NCI-H82 (cell line): ENCODE data around the gene TMEM18.
A peak's percentile ranks its signal among the peaks of the same experiment; 100 is the strongest.
"Not testable (repeated sequence)": the region's sequence is repeated elsewhere in the genome, so short reads cannot be mapped to it uniquely, and the experiment has no call there.

ENCODE experiments used
- DNase-seq: peaks from one replicate; lab custom pipeline; 2025; lab: John Stamatoyannopoulos, UW

TMEM18 gene

DNA sequence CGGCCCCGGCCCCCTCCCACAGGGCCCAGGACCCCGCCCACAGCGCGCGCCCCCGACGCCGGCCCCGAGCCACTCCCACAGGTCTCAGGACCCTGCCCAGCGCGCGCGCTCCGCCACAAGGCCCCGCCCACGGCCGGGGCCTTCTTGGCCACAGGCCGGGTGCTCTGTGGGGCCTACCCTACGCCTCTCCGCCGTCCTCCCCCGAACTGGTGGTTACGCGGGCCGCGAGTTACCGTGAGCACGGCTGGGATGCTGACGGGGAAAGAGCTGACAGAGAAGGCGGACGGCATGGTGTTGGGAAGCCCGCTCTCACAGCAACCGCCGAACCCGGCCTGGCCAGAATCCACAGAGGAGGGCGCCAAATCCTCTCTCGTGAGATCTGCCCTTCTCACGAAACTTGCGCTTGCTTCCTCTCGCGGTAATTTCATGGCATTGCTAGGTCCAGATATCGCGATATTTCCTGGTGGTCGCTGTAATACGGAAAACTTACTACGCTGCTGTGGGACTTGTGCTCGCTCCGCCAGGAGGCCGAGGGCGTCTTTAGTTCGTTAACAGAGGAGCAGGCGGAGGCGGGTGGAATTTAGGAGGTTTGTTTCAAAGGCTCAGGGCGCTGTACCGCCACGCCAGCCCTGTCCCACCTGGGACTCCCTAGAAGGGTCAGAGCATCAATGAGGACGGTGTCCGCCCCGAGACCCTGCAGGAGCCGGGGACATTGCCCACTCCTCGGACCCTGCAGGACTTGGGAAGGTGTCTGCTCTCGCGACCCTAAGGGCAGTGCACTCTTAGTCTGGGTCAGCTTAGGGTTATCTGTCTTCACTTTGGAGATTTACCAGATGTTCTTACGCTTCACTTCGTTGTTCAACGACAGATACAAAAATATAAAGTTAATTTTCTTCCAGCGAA lies at the start of gene TMEM18:
Gene TMEM18, minus strand, starts transcription at position 351 of the 903 bp plus-strand sequence. Its CDS starts 61 bp downstream, at position 290.
- peak; percentile 99 for DNase-seq

DNA sequence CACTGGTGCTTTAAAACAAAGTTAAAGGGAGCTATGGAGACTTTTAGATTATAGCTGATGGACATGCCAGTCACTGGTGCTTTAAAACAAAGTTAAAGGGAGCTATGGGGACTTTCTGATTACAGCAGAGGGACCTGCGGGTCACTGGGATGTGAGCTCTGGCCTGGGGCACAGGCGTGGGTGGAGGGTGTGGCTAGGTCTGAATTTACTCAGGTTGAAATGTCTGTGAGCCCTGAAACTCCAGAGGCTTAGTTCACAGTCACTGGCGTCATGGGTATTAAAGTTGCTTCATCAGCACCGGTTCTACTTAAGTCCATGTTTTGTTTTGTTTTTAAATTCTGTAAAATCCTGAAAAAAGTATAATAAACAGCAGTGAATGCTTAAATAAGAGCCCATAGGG lies 49.0 kb upstream of the TMEM18 start:
- no peak for DNase-seq

DNA sequence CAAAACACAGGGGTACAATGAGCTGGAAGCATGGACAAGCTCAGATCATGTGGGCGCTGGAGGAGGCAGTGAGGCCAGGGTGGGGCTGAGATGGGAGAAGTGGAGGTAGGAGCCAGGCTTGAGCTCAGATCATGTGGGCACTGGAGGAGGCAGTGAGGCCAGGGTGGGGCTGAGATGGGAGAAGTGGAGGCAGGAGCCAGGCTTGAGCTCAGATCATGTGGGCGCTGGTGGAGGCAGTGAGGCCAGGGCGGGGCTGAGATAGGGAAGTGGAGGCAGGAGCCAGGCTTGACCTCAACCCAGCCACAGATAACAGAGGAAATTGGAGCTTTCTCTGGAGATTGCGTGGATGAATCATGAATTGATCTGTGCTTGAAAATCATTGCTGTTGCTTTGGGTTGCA lies 48.3 kb upstream of the TMEM18 start:
- DNase-seq: no peak

DNA sequence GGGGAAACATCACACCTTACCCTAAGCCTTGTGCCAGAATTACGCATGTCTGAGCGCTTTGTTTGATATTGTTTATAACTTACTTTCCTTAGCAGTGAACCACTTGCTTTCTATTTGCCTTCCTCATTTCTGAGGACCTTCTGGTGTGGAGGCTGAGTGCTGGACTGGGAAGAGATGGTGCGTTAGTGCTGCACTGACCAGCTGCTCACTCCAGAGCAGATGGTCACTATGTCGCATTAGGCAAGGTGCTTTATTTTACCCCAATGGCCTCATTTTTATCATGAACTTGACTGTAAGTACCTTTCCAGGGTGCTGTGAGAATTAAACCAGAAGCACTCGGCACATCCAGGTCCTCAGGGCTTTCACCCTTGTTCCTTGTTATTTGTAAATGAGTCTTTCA lies 46.6 kb upstream of the TMEM18 start:
- DNase-seq: no peak

DNA sequence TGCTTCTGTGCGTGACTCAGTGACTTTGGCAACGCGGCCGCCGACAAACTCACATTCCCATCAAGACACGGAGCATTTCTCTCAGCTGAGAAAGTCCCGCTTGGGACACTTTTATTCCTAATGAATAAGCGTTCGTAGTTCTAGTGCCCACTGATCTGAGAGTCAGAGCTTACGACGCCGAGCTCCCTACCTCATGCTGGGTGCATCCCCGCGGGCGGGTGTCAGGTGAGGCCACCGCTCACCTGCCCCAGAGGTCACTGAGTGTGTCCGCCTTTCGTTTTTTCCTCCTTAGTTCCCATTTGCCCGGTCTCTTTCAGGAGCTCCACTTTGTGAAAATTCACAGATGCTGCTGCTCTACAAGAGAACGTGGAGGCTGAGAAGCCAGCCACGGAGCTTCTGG lies 43.6 kb upstream of the TMEM18 start:
- DNase-seq: no peak

DNA sequence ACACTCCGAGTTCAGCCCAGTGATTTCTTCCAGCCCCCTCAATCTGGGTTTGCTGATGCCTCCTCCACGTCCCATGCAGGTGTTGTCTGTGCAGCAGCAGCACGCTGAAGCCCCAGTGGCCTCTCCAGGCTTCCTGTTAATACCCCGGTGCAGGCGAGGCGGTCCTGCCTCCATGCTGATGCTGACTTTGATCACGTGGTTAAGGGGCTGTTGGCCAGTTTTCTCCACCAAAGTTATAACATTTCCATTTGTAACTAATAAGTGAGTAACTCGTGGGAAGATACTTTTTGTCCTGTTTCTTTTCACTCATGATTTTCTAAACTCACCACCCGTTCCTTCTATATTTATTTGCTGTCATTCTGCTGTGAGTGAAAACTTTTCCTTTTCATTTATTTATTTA lies 42.5 kb upstream of the TMEM18 start:
- no peak for DNase-seq

DNA sequence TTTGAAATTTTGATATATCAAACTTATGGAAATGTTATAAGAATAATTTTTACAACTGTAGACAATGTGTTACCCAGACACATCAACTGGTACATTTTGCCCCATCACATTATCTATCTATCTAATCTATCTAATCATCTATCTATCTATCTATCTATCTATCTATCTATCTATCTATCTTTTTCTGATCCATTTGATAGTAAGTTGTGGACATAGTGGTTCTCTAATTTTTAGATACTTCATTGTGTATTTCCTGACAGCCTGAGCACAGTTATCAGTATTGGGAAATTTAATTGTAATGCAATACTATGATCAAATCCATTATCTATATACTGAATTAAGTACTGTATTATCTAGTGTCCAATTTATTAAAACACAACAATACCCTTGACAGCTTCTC lies 42.0 kb upstream of the TMEM18 start:
- no peak for DNase-seq

DNA sequence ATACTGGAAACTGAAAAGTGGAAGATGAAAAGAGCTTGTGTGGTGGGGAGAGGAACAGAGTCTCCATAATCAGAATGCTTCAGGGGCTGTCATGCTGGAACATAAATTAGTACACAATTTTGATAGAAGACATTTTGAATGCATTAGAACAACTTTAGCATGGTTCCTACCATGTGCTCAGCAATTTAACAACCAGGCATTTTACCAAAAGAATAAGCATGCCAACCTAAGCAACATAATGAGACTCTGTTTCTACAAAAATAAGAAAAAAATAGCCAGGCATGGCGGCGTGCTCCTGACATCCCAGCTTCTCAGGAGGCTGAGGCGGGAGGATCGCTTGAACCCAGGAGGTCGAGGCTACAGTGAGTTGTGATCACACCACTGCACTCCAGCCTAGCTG lies 40.5 kb upstream of the TMEM18 start:
- DNase-seq: no peak

DNA sequence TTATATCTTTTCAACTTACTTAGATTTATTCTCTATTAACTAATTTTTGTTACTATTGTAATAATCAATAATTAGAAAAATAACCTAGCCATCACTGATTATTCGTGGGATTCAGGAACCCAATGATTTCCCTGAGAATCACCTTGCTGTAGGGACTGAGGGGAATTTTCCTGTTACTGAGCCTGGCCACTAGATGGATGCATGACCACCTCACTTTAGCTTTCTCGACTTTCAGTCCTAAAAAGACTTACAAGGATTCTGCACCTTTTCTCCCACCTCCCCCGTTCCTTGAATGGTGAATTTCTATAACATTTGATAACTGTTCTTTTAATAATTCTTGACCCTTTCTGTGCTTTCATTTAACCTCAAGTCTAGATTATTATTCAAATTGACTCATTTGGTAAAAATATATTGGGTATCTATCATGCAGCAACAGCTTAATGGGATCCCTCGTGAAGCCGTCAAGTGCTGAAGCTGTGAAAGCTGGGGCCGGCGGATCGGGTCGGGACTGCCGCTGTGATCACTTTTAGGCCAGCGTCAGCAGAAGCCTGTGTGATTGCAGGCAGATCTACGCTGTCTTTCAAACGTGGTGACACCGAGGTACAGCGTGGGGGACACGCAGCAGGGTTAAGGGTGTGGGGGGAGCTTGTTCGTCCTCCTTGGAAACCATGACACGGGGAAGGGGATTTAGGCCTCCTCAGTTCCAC lies 38.8 kb upstream of the TMEM18 start:
- no peak for DNase-seq

DNA sequence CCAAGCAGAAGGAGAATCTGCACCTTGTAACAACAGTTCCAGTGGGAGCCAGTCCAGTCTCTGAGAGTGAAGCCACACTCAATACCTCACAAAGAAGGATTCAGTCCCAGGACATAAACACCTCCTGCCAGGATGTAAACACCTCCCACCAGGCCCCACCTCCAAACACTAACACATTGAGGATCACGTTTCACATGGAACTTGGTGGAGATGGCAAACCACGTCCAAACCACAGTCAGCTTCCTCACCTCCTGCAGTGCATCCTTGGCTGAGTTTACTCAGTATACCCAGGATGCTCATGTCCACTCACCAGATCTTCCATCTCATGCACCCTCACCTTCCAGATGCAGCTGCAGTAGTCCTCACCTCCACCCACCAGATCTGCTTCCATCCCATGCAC lies 37.8 kb upstream of the TMEM18 start:
- DNase-seq: no peak

DNA sequence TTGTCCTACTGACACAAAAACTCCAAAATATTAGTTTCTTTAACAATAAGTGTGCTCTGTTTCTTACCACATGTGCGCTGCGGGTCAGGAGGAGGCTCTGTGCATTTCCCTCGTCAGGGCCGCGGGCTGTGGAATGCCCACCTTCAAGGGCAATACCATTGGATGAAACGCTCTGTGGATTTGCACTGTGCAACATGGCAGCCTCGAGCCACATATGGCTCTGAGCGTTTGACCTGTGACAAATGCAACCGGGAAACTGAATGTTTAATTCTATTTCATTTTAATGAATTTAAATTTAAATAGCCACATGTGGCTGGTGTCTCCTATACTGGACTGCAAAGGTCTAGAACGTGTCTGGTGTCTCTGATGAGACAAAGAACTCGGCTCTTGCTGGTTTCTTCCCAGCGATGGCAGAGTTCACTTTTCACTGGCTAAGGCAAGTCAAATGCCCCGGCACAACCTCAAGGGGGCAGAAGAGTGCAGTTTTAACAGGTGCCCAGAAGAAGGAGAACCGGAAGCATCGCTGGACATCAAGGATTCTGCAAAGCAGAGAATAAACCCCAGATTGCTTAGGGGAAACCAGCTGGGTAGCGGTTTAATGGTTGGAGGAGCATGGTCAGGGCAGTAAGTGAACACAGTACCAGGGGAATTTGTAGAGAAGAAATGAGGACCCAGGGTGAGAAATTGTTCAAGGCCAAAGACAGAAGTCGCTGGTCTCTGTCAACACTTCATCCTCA lies 37.0 kb upstream of the TMEM18 start:
- DNase-seq: peak; percentile 65

DNA sequence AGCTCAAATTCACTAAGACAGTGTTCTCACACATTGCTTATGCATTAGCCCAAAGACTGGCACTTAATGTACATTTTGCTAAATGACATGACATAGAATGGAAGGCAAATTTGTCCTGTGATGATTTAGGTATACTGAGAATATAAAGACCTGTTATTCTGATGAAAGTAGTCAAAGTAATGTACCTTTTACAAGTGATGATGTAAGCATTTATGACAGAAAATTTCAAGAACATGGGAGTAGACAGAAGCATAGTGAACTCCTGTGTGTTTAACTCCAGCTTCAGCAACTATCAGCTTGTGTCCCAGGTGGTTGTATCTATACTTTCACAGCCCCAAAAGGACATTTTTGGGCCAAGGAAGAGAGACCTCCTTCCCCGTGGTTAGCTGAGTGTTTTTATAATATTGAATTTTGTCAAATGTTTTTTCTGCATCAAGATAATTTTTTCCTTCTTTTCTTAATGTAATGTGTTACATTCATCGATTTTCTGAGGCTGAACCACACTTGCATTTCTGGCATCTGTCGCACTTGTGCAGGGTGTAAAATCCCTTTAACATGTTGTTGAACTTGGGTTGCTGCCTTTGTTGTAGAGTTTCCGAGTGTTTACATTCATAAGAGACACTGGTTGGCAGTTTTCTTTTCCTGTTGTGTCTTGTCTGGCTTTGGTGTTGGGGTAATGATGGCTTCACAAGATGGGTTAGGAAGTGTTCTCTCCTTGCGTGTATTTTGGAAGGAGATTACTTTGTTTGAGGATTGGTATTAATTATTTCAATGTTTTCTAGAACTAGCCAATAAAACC lies 33.9 kb upstream of the TMEM18 start:
- no peak for DNase-seq

DNA sequence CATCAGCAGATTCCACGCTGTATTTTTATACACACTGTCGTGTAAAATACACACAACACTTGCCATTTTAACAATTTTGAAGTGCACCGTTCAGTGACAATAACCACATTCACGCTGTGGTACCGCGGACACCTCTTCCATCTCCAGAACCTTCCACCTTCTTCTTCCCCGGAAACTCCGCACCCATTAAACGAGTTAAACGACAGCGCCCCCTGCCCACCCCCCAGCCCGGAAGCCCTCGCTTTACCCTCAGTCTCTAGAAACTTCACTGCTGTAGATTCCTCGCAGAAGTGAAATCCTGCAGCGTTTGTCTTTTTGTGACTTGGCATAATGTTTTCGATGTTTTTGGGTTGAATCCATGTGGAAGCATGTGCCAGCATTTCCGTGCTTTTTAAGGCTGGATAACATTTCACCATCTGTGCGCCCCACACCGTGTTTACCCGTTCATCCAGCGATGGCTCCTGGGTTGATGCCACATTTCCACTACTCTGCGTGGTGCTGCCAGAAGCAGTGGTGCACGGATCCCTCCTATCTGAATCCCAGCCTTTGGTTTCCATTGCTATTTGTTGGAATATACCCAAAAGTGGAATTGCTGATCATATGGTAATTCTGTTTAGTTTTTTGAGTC lies 32.0 kb upstream of the TMEM18 start:
- no peak for DNase-seq

DNA sequence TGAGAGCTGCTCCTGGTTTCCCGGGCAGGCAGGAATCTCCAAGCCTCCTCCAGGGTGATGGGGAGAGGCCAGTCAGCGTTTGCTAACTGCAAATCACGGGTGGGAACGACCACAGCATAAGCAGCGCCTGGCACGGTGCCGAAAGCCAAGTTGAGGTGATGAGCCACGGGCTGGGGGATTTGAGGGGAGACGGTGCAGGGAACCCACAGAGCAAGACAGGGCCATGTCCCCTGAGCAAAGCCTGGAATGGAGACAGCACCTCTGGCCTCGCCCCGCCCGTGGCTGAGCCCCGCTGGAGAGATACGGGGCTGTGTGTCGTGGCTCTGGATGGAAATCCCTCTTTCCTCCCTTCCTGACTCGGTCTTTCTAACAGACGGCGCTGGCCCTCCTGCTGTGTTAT lies 31.5 kb upstream of the TMEM18 start:
- DNase-seq: no peak

DNA sequence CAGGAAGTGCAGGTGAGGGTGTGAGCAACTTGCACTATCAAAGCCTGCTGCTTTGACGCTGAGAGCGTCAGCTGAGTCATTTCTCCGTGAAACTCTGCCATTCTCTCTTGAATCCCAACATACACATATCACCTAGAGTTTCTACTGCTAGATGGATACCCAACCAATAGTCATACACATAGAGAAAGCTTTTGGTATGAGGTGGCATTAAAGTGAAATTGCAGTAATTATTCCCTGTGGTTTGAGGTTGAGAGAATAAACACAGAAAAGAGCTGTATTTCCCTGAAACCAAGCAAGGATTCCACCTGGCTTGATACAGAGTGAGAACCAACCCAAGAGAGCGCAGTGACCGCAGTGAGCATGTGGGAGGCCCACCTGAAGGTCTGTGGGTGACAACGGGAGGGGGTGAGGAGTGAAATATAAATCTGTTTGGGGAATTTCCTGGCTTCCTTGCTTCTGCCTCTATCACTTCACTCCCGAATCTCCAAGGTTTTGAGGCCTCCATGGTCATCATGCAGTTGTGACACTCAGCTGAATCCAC lies 28.8 kb upstream of the TMEM18 start:
- DNase-seq: no peak

DNA sequence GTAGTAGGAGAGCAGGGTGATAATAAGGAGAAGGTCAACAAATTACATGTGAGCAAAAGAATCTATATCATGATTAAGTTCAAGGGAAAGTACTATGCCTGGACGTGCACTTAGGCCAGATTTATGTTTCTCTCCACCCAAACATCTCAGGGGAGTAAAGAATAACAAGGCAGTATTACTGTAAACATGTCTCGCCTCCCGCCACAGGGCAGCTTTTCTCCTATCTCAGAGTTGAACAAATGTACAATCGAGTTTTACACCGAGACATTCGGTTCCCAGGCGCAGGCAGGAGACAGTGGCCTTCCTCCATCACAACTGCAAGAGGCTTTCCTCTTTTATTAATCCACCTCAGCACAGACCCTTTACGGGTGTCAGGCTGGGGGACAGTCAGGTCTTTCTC lies 25.6 kb upstream of the TMEM18 start:
- not testable (repeated sequence) for DNase-seq

DNA sequence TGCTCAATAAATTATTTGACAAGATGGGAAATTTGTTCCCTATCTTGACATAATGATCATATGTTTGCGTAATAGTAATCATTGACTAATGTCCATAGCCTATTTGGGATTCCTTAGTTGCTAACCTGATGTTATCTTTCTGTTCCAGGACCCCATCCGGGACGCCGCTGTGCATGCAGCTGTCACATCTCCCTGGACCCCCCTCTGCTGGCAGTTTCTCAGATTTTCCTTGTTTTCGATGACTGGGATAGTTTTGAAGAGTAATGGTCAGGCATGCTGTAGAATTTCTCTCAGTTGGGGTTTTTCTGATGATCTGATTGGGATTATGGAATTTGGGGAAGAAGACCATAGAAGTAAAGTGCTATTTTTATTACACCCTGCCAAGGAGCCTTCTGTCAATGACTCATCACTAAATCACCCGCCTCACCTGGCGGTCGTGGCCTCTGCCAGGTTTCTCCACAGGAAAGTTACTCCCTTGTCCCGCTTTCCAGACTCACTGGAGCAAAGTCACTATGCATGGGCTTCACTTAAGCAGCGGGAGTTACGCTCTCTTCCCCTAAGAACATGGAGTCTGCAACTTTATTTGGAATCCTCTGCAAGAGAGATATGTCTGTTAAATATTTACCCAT lies 19.9 kb upstream of the TMEM18 start:
- DNase-seq: no peak

DNA sequence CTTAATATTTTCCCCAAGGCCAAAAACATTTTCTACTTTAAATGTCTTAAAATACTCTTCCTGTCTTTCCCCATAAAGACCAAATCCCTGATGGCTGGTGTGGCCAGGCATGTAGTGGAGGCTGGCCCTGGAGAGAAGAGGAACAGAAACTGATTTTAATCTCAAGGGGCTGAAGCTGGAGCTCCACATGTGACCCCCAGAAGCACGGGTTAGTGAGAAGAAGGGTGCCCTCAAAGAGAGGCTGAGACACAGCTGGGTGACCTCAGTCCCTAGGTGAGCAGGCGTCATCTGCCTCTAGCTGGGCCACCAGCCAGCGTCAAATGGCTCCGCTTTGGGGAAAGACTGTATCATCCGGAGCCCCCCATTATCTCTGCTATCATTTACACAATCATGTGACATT lies 19.3 kb upstream of the TMEM18 start:
- no peak for DNase-seq

DNA sequence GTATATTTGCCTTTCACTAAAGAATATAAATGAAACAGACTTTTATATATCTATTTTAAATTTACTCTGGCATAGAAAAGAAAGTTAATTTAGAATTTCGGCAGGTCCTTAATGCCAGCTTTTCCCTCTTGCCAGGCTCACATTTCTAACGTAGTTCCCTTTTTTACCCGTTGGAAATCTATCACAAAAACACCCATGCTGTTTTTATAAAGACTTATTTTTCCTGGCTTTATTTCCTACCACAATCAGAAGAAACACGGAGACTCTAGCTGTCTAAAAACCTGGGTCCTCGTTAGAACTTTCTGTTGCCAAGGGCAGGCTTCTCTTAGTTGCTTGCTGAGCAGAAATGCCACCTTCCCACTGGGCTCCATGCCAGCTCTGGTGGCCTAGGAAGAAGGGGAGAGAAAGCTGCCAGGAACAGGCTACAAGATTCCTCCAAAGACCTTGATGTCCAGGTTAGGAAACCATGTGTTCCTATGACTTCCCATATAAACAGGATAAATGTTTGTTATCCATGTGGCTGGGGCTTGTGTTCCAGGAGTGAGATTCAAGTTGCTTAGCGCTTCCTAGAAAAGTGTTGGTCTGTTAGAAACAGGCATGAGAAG lies 17.8 kb upstream of the TMEM18 start:
- DNase-seq: no peak

DNA sequence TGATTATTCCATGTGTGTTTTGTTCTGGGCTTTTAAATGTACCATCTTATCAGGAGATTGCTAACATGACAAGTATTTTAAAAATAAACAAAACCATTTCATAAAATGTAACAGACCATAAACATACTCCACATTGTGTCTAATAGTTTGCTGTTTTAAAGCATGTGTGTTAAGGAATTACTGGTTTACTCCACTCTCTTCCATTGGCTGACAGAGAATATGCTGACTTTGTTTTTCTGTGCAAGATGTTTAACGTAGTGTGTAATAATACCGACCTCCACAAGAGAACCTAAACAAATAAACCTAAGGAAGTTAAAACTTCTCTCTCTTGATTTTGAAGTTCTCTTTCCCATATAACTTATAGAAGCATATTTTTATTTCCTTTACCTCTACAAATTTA lies 17.0 kb upstream of the TMEM18 start:
- no peak for DNase-seq
